ENCODE measurements around the gene GSDME.

DNA sequence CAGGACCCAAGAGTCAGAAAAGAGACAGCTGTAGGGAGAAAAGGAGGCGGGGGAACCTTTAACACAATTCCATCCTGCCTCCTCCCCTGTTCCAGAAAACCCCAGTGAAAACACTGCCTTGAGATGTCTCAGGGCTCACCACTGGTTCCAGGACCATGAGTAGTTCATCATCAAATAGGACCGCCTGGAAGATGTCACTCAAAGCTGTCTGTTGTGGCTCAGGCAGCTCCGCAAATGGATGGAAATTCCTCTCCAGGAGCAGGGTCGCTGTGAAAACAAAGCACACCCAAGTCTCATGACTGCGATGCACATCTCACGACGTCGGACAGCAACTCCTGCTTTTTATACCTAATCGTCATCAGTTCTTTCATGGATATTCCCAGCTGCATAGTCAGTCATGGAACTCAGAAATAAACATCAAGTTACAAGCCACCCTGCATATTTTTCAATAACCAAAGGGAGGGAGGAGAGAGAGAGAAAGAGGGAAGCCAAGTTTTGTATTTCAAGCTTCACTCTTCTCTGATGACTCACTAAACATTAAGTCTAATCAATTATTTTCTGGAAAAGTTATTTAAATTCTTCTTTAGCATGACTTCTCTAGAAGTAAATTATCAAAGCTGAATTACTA is 49.2 kb downstream of the GSDME start:
- TF ChIP-seq, protein P1, sequence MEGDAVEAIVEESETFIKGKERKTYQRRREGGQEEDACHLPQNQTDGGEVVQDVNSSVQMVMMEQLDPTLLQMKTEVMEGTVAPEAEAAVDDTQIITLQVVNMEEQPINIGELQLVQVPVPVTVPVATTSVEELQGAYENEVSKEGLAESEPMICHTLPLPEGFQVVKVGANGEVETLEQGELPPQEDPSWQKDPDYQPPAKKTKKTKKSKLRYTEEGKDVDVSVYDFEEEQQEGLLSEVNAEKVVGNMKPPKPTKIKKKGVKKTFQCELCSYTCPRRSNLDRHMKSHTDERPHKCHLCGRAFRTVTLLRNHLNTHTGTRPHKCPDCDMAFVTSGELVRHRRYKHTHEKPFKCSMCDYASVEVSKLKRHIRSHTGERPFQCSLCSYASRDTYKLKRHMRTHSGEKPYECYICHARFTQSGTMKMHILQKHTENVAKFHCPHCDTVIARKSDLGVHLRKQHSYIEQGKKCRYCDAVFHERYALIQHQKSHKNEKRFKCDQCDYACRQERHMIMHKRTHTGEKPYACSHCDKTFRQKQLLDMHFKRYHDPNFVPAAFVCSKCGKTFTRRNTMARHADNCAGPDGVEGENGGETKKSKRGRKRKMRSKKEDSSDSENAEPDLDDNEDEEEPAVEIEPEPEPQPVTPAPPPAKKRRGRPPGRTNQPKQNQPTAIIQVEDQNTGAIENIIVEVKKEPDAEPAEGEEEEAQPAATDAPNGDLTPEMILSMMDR (conservative IDR thresholded peaks at IDR 0.05; ENCODE audit: low read depth, low read length): no peak
- TF ChIP-seq POLR2A (IDR thresholded peaks at IDR 0.05; ENCODE audit: low read depth, low read length) (no peak), MXI1 (IDR thresholded peaks at IDR 0.05; ENCODE audit: borderline replicate concordance, low read depth, low read length) (no peak), CEBPB (IDR thresholded peaks at IDR 0.05; ENCODE audit: low read depth, low read length) (no peak), SMC3 (IDR thresholded peaks at IDR 0.05; ENCODE audit: low read depth, low read length) (no peak), RAD21 (IDR thresholded peaks at IDR 0.05; ENCODE audit: low read length) (no peak), MAFK (IDR thresholded peaks at IDR 0.05; ENCODE audit: low read depth, low read length) (no peak), FOS (IDR thresholded peaks at IDR 0.05; ENCODE audit: low read depth, low read length) (0 out of 2 replicates have a peak, but pooled peaks have one; percentile 28), BHLHE40 (IDR thresholded peaks at IDR 0.05; ENCODE audit: low read depth, low read length) (no peak), RFX5 (IDR thresholded peaks at IDR 0.05; ENCODE audit: low read depth, low read length) (no peak), RCOR1 (IDR thresholded peaks at IDR 0.05; ENCODE audit: insufficient replicate concordance, low read length) (no peak)
- TF ChIP-seq, protein P2, sequence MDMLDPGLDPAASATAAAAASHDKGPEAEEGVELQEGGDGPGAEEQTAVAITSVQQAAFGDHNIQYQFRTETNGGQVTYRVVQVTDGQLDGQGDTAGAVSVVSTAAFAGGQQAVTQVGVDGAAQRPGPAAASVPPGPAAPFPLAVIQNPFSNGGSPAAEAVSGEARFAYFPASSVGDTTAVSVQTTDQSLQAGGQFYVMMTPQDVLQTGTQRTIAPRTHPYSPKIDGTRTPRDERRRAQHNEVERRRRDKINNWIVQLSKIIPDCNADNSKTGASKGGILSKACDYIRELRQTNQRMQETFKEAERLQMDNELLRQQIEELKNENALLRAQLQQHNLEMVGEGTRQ (IDR thresholded peaks at IDR 0.05; ENCODE audit: low read depth, low read length): no peak
